ENCODE measurements around the gene WDR3.
"Not testable (repeated sequence)": the region's sequence is repeated elsewhere in the genome, so short reads cannot be mapped to it uniquely, and the experiment has no call there.

The WDR3 gene

DNA sequence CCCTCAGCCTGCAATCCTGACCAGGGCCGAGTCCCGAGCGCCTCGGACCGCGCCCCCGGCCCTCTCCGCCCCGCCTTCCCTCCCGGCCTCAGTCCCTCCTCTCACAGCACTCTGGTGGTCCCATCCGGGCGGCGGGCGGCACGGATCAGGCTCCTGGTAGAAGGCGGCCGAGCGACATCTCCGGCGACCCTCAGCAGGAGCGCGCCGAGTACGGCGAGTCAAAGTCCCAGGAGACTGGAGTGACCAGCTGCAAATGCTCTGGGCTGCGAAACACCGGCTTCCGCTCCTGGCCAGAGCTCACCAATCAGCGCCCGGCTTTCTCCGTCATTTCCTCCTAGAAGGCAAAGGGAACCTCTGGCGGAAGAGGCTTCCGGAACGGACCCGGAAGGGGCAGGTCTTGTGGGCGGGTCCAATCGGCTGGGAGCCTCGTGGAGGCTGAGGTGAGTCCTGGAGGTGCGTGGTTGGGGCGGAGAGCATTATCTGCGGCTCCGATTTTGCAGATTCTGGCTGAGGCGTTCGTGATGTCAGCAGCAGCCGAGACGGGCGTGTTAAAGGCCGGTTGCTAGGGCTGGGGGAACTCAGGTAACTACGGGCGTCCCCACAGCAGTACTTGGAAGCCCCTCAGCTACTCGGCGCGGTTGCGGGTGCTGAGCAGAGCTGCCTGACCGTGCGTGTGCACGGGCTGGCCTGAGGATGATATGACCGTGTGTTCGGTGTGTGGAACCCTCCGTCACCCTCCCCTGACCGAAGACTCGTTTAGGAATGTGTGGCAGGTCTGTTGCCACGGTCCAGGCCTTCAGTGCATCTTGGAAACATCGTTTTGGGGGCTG lies at the start of gene WDR3, which contains the start of gene GDAP2:
WDR3 (plus strand) TSS at position 397 of the 830 bp plus-strand sequence. CDS start 3,581 bp downstream, outside the sequence.
GDAP2 (minus strand) TSS at position 279 of the 830 bp plus-strand sequence. CDS start 9,264 bp downstream, outside the sequence.
- peak; percentile 98 for DNase-seq

DNA sequence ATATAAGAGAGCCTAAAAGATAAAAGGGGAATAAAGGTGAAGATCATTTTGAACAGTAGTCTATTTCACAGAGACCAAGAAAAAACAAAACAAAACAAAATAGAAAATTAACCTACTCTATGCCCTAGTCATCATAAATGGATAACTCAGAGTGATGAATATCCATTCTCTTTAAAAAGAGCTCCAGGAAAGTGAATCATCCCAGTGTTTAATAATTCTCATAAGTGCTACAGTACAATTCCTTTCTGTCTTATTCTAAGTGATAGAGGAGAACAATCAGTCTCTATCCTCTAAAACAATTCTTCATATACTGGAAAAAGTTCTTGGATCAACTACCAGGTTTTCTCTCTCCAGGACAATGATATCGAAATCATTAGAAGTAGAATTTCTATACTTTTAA lies 45.9 kb upstream of the WDR3 start:
- DNase-seq = no peak

- DNase-seq = no peak
These were observed 43.3 kb upstream of the WDR3 start for GRCh38 chr1:117886101-117886795.

GRCh38 chr1:117890452-117890851 lies 39.1 kb upstream of the WDR3 start:
- DNase-seq = no peak

DNA sequence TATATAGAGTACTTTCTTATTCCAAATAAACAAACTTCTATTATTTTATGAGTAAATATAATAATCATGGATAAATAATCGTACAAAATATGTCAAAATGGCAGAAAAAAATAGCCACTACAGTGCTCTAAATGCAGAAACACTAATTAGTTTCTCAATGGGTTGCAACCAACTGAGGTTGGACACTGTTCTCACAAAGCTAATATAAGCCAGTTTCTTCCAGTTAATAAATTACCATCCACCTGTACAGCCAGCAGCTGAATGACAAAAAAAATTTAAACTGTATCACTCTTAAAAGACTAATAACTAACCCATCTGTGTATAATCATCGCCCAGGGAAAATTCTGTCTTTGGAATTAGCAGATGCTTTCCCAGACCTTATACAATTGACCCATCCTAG lies 37.0 kb upstream of the WDR3 start:
- DNase-seq = no peak

DNA sequence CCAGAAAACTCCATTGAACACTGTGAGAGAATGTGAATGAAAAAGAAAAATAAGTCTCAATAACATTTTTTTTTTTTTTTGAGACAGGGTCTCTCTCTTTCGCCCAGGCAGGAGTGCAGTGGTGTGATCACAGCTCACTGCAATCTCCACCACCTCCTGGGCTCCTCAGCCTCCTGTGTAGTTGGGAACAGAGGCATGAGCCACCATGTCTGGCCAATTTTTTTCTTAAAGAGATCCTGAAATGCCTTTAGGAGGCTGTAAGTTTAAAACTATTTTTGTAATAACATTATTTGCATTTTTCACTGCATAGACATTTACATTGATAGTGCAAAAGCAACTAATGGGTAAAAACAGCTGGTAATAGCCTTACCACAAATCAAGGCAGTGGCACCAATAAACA lies 35.5 kb upstream of the WDR3 start:
- DNase-seq = no peak

- DNase-seq = peak; percentile 79
These were observed 33.9 kb upstream of the WDR3 start for GRCh38 chr1:117895482-117896114.

DNA sequence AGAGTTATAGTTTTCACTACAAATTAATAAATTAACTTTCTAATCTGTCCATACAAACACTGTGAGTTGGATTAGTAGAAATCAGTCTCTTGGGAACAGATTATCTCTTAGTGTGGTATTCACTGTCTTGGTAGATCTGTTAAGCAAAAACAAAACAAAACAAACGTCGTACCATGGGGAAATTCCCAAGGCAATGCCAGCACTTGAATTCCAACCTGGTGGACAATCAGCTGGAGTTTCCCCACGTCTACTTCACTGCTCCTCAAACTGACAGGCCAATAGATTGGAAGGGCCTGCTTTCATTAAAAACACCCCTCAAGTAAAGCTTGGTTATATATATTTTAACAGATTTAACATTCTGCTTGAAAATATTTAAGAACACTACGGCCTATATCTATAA lies 32.0 kb upstream of the WDR3 start:
- DNase-seq = no peak

GRCh38 chr1:117899801-117900200 lies 29.7 kb upstream of the WDR3 start:
- DNase-seq = no peak

DNA sequence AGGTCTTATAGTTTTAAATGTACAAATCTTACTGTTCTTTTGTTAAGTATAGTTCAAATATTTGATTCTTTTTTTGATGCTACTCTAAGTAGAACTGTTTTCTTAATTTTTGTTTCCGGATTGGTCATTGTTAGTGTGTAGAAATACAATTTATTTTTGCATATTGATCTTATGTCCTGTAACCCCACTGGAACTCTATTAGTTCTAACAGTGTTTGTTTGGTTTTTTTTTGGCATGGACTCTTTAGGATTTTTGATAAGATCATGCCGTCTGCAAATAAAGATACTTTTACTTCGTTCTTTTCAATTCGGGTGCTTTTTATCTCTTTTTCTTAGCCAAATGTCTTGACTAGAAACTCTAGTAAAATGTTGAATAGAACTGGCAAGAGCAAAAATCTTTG lies 26.6 kb upstream of the WDR3 start:
- DNase-seq = no peak

DNA sequence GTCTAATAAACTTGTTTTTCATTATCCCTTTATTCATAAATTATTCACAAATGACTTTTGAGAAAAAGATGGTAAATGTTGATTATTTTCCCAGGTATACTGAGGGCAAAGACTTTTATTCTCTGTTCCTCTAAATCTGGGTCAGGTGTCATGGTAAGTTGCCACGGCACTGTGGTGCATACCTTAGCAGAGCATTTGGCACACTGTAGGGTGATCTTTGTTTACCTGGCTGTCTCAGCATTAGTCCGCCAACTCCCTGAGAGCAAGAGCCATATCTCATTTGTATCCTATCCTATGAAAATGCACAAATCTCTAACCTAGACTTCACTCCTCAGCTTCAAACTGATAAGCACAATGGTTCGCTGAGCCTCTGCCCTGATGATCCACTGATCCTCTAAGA lies 25.1 kb upstream of the WDR3 start:
- no peak for DNase-seq

- no peak for DNase-seq
These were observed 24.5 kb upstream of the WDR3 start for GRCh38 chr1:117905019-117905418.

DNA sequence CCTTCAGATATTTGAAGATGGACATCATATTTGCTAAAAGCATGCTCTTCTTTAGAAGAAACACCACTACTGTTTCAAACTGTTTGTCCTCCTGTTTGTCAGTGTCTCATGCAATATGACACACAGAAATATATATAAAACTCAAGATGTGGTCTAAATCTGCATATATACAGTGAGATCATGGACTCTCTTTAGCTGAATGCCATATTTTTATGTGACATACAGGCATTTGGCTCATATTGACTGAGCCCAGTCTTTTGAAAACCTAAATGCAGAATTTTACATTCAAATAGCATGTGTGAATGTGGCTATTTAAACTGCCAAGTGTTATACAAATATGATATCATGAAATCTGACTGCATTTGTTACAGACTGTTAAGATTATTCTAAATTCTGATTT lies 18.5 kb upstream of the WDR3 start:
- DNase-seq = no peak

- DNase-seq = no peak
These were observed 10.2 kb upstream of the WDR3 start for GRCh38 chr1:117919376-117919775.

DNA sequence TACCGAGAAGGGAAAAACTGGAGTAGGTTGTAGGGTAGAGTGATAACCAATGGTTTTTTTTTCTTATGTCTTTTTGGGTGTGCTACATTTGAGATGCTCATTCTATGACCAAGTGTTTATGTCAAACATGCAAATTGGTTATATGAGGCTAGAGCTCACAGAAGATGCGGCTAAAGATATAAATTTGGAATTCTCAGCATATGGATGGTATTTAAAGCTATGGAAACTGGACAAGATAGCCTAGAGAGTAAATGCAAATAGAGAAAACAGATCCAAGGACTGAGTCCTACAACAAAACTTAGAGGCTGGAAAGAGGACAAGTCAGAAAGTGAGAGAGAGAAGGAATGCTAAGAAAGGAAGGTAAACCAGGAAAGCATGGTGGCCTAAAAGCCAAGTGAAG lies 7.5 kb upstream of the WDR3 start:
- no peak for DNase-seq

DNA sequence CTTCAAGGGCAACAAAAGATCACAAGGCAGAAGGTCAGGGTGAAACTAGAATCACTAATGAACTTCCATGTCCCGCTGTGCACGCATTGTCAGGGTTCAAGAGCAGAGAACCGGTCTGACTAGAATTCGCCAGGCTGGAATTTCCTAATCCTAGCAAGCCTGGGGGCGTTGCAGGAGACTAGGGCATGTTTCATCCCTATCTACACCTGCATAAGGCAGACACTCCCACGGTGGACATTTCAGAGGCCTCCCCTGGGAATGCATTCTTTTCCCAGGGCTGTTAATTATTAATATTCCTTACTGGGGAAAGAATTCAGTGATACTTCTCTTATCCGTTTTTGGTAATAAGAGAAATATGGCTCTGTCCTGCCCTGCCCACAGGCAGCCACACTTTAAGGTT lies 6.8 kb upstream of the WDR3 start:
- DNase-seq = not testable (repeated sequence)

DNA sequence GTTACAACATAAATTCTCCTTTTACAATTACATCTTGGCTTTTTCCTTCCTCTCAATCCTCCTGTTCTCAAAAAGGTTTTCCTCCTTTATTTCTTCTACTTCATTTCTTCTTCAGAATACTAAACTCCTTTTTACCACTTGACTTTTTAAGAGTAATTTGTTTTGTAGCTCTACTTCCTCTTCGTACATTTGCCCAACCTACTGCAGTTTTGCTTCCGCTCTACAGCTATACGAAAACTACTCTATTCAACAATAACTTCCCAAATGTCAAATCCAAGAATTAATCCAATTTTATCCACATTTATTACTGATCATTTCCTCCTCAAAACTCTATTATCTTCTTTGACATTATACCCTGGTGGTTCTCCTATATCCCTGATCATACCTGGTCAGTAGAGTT lies 3.6 kb upstream of the WDR3 start:
- no peak for DNase-seq

GRCh38 chr1:117928881-117929342 lies 627 bp upstream of the WDR3 start:
- peak; percentile 39 for DNase-seq

DNA sequence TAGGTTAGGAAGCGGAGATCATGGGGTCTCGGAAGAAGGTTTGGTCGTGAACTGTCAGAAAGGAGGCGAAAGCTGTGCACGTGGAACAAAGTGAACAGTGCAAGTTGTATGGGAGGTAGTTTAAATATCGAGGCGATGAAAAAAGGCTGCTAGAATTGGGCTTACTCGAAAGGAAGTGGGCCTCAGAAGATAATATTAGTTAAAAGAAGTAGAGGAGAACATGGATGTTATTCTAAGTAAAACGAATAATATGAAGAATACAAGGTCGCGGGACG lies 571 bp downstream of the WDR3 start:
- DNase-seq = no peak

DNA sequence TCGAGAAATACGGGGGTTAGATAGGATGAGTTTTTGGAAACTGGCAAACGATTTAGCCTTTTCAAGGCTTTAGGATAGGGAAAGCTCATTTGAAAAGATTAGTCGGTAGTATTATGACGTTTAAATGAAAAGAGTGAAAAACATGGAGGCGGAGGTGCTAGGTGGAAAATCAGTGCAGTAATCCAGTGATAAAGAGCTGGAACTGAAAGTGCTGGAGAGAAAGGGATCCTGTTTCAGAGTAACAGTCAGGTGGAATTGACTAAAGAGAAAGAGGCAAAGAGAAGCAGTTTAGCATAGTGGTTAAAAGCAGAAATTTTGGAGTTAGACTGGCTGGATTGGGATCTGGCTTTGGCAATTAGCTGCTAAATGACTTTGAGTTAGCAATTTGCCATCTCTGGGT lies 945 bp downstream of the WDR3 start:
- no peak for DNase-seq

GRCh38 chr1:117932576-117932975 lies 3.0 kb downstream of the WDR3 start:
- DNase-seq = no peak

DNA sequence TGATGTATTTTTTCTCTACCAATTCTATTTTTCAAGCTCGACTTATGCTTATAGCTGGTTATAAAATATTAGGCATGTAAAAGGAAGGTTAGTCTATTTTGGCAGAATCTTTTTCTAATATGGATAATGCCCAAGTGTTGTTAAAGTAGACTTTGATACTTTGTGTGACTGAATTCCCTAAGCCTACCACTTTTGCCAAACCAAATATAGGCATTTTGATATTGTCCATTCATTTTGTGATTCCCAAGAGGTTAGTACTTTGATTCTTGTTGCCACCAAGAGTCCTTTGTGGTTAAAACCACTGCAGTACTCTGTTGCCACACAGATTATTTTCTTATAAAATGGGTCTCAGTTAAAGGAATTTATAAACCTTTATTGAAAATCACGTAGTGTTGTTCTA lies 4.2 kb downstream of the WDR3 start:
- no peak for DNase-seq

DNA sequence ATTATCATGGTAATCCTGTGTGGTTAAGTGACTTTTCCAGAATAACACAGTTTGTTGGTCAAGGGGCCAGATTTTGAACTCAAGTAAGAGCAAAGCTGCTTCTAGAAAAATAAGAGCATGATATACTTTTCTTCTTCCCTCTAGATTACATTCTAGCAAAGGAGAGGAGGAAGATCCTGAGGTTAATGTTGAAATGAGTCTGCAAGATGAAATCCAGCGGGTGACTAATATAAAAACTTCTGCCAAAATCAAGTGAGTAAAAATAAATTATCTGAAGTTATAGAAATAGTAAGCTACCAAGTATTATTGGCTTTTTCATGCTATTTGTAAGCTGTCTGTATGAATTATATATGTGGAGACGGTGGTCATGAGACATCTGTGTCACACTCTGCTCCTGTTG lies 12.8 kb downstream of the WDR3 start:
- no peak for DNase-seq

DNA sequence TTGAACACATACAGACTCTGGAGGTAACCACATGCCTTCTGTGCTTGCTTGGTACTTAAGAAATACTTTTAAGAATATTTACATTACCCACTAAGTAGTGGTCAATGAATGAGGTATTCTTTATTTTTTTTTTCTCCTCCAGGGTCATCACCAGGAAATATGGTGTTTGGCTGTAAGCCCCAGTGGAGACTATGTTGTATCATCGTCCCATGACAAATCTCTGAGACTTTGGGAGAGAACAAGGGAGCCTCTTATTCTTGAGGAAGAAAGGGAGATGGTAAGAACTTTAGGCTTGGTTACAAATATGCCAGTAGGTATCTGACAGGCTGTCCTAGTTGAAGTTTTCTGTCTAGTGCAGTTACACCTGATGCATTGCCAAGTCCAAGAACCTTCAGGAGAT lies 22.8 kb downstream of the WDR3 start:
- DNase-seq = no peak

Data from stimulated activated CD4-positive, alpha-beta T cell treated with anti-CD3 and anti-CD28 coated beads, Interleukin-15, amount 100 ng/mL, for 24 hours (primary cell).